IMR-90 (cell line): ENCODE results near the gene GLIS1. TPM values are rescaled to one million over a fixed set of nuclear protein-coding genes. Genes with fewer than 3 reads are reported as not detected.

Source experiments
- ATAC-seq: fragments of 200-7000 bp; cut with Tn5 transposase; 2 replicates; pipeline ENCODE4 v1.9.1; 2020; ENCODE audit warnings: low read depth, mild to moderate bottlenecking, moderate library complexity
- BruUV-seq: library from RNA; stranded (reverse); fragments of 400-500 nt; replicated peaks from 2 replicates; lab custom pipeline; 2021; lab: Mats Ljungman, UMichigan
- CTCF ChIA-PET: fragments of 300-600 bp; formaldehyde crosslinking; extraction: SDS; loops from one replicate; lab custom pipeline; 2021; ENCODE audit warnings: antibody characterized with exemption; lab: Yijun Ruan, JAX
- POLR2A ChIA-PET: fragments of 300-600 bp; sonication (Branson Sonifier 250); formaldehyde crosslinking; loops from one replicate; lab custom pipeline; 2022; ENCODE audit warnings: antibody characterized with exemption; ENCODE audit not compliant: unreplicated experiment; lab: Charles Lee
- DNase-seq: peaks from one replicate; pipeline ENCODE4 v3.0.0; 2013
- H2AFZ ChIP-seq: replicated peaks from 2 replicates; pipeline ENCODE3; 2013; ENCODE audit warnings: low read length, mild to moderate bottlenecking; ENCODE audit not compliant: poor library complexity
- H2AK5ac ChIP-seq: 2 replicates; pipeline ENCODE4 v1.6.1; 2013; ENCODE audit warnings: low read depth, low read length, inconsistent platforms
- H2AK9ac ChIP-seq: replicated peaks from 2 replicates; pipeline ENCODE3; 2013; ENCODE audit warnings: mild to moderate bottlenecking, low read depth, low read length, moderate library complexity; ENCODE audit not compliant: poor library complexity
- H2BK120ac ChIP-seq: 2 replicates; pipeline ENCODE4 v1.6.1; 2013; ENCODE audit warnings: low read depth, low read length, inconsistent platforms
- H2BK15ac ChIP-seq: 3 replicates; pipeline ENCODE4 v1.6.1; 2013; ENCODE audit warnings: low read depth, low read length, inconsistent platforms
- H2BK20ac ChIP-seq: 2 replicates; pipeline ENCODE4 v1.6.1; 2013; ENCODE audit warnings: low read depth, mild to moderate bottlenecking, inconsistent platforms, low read length, moderate library complexity
- H2BK5ac ChIP-seq: 2 replicates; pipeline ENCODE4 v1.6.1; 2013; ENCODE audit warnings: mild to moderate bottlenecking, low read depth, low read length, inconsistent platforms; ENCODE audit not compliant: poor library complexity, severe bottlenecking
- H3K14ac ChIP-seq: replicated peaks from 2 replicates; pipeline ENCODE4 v1.6.1; 2013; ENCODE audit warnings: low read depth, low read length, inconsistent platforms
- H3K18ac ChIP-seq: 2 replicates; pipeline ENCODE4 v1.6.1; 2013; ENCODE audit warnings: low read depth, low read length, control low read depth
- H3K23ac ChIP-seq: 2 replicates; pipeline ENCODE4 v1.6.1; 2013; ENCODE audit warnings: low read depth, low read length, inconsistent platforms
- H3K27ac ChIP-seq: 2 replicates; pipeline ENCODE4 v1.5.1; 2013; ENCODE audit warnings: mild to moderate bottlenecking, control low read depth, low read length; ENCODE audit not compliant: insufficient read depth
- H3K27me3 ChIP-seq: 2 replicates; pipeline ENCODE4 v1.6.1; 2013; ENCODE audit warnings: low read length; ENCODE audit not compliant: control insufficient read depth, insufficient read depth
- H3K36me3 ChIP-seq: 2 replicates; pipeline ENCODE4 v1.6.1; 2013; ENCODE audit warnings: low read length, mixed read lengths; ENCODE audit not compliant: control insufficient read depth, insufficient read depth
- H3K4ac ChIP-seq: 2 replicates; pipeline ENCODE4 v1.6.1; 2013; ENCODE audit warnings: low read depth, low read length, inconsistent platforms
- H3K4me1 ChIP-seq: 2 replicates; pipeline ENCODE4 v1.6.1; 2013; ENCODE audit warnings: low read length, mixed read lengths; ENCODE audit not compliant: control insufficient read depth, insufficient read depth
- H3K4me2 ChIP-seq: 2 replicates; pipeline ENCODE4 v1.6.1; 2013; ENCODE audit warnings: low read depth, mild to moderate bottlenecking, control low read depth, low read length, moderate library complexity
- H3K4me3 ChIP-seq: 2 replicates; pipeline ENCODE4 v1.5.1; 2013; ENCODE audit warnings: low read depth, mild to moderate bottlenecking, control low read depth, low read length, moderate library complexity; ENCODE audit not compliant: insufficient read depth
- H3K56ac ChIP-seq: 2 replicates; pipeline ENCODE4 v1.6.1; 2013; ENCODE audit warnings: low read length, inconsistent platforms; ENCODE audit not compliant: insufficient read depth; ENCODE audit errors: extremely low read depth
- H3K79me1 ChIP-seq, 2 experiments: 2 replicates each; pipeline ENCODE4 v1.6.1; 2013; ENCODE audit warnings: low read length in 2 of 2, inconsistent platforms in 1 of 2, low read depth in 1 of 2
- H3K9ac ChIP-seq: 2 replicates; pipeline ENCODE4 v1.6.1; 2013; ENCODE audit warnings: low read depth, low read length, control low read depth
- H3K9me1 ChIP-seq: 2 replicates; pipeline ENCODE4 v1.6.1; 2013; ENCODE audit warnings: low read length, inconsistent platforms; ENCODE audit not compliant: insufficient read depth
- H3K9me3 ChIP-seq: 2 replicates; pipeline ENCODE4 v1.6.1; 2013; ENCODE audit warnings: low read length; ENCODE audit not compliant: control insufficient read depth, insufficient read depth
- H4K20me1 ChIP-seq: 2 replicates; pipeline ENCODE4 v1.6.1; 2013; ENCODE audit warnings: low read length, inconsistent platforms; ENCODE audit not compliant: insufficient read depth
- H4K5ac ChIP-seq: 2 replicates; pipeline ENCODE4 v1.6.1; 2013; ENCODE audit warnings: mild to moderate bottlenecking, low read depth, low read length, control low read depth
- H4K8ac ChIP-seq, 2 experiments: 2 replicates each; pipeline ENCODE4 v1.6.1; 2013; ENCODE audit warnings: low read depth in 2 of 2, low read length in 2 of 2, control low read depth in 1 of 2, inconsistent platforms in 1 of 2
- H4K91ac ChIP-seq: 2 replicates; pipeline ENCODE4 v1.6.1; 2013; ENCODE audit warnings: low read depth, low read length, inconsistent platforms; ENCODE audit not compliant: insufficient read depth
- BHLHE40 ChIP-seq: fragments of 150-350 bp; IDR thresholded peaks from 2 replicates; pipeline ENCODE4 v1.6.1; 2016; ENCODE audit warnings: mild to moderate bottlenecking, low read depth, low read length
- CEBPB ChIP-seq: IDR thresholded peaks from 2 replicates; pipeline ENCODE4 v1.6.1; 2012; ENCODE audit warnings: low read depth, low read length, improper control_type of control experiment
- CHD1 ChIP-seq: IDR thresholded peaks from 2 replicates; pipeline ENCODE4 v1.6.1; 2012; ENCODE audit warnings: low read depth, low read length, improper control_type of control experiment
- FOS ChIP-seq: fragments of 150-350 bp; IDR thresholded peaks from 2 replicates; pipeline ENCODE4 v1.6.1; 2016; ENCODE audit warnings: low read depth, low read length
- MAFK ChIP-seq: IDR thresholded peaks from 2 replicates; pipeline ENCODE4 v1.6.1; 2012; ENCODE audit warnings: low read depth, low read length, improper control_type of control experiment
- MAZ ChIP-seq: IDR thresholded peaks from 2 replicates; pipeline ENCODE4 v1.6.1; 2012; ENCODE audit warnings: low read depth, mild to moderate bottlenecking, low read length, improper control_type of control experiment, moderate library complexity, borderline replicate concordance
- MXI1 ChIP-seq: IDR thresholded peaks from 2 replicates; pipeline ENCODE4 v1.6.1; 2012; ENCODE audit warnings: low read depth, mild to moderate bottlenecking, low read length, moderate library complexity, borderline replicate concordance
- NFE2L2 ChIP-seq: fragments of 150-350 bp; IDR thresholded peaks from 2 replicates; pipeline ENCODE4 v1.6.1; 2016; ENCODE audit warnings: low read depth, mild to moderate bottlenecking, low read length
- POLR2A ChIP-seq: IDR thresholded peaks from 2 replicates; pipeline ENCODE4 v1.6.1; 2012; ENCODE audit warnings: mild to moderate bottlenecking, low read depth, low read length
- RAD21 ChIP-seq: IDR thresholded peaks from 2 replicates; pipeline ENCODE4 v1.6.1; 2012; ENCODE audit warnings: low read length, improper control_type of control experiment
- RCOR1 ChIP-seq: IDR thresholded peaks from 2 replicates; pipeline ENCODE4 v1.6.1; 2012; ENCODE audit warnings: mild to moderate bottlenecking, low read length, improper control_type of control experiment; ENCODE audit not compliant: insufficient replicate concordance
- RFX5 ChIP-seq: IDR thresholded peaks from 2 replicates; pipeline ENCODE4 v1.8.0; 2012; ENCODE audit warnings: low read depth, mild to moderate bottlenecking, low read length, moderate library complexity
- SMC3 ChIP-seq: fragments of 150-350 bp; IDR thresholded peaks from 2 replicates; pipeline ENCODE4 v1.6.1; 2016; ENCODE audit warnings: low read depth, mild to moderate bottlenecking, antibody characterized with exemption, low read length, moderate library complexity
- WGBS, 2 experiments: methylation state at CpG; one replicate each; pipeline versions ENCODE4 v1.1.5 to v1.1.7; 2013; ENCODE audit warnings: missing lambda C conversion rate in 2 of 2; ENCODE audit not compliant: insufficient read length in 1 of 2; ENCODE audit errors: extremely low coverage in 2 of 2; 5-methylcytosine and 5-hydroxymethylcytosine counted together
- dilution Hi-C: fragments of 300-500 bp; cut with HindIII; formaldehyde crosslinking; loops from one replicate; pipeline ENCODE4 v1.14.3; 2018; ENCODE audit warnings: low sequenced_read_pairs; ENCODE audit not compliant: unreplicated experiment
- in situ Hi-C: fragments of 300-500 bp; cut with MboI; formaldehyde crosslinking; loops from 3 replicates; pipeline ENCODE4 v1.14.3; 2019; ENCODE audit warnings: low sequenced_read_pairs, inconsistent platforms, mixed read lengths
- intact Hi-C: fragments of 100-400 bp; cut with micrococcal nuclease; formaldehyde crosslinking; loops from 2 replicates; pipeline ENCODE4 v1.10.0; 2022
- polyA plus RNA-seq, 3 experiments: library from polyadenylated mRNA; depleted of rRNA; stranded (reverse); fragments of >200 nt; gene quantifications; 2 replicates each; pipeline ENCODE4 v1.2.3, GENCODE V29; 2012; ENCODE audit warnings: low replicate concordance in 1 of 3
- total RNA-seq: library from RNA; depleted of rRNA; stranded (reverse); fragments of >200 nt; gene quantifications from 2 replicates; pipeline ENCODE4 v1.2.3, GENCODE V29; 2012
- TF ChIP-seq, protein P1 (sequence below): fragments of 150-350 bp; IDR thresholded peaks from 2 replicates; pipeline ENCODE4 v1.6.1; 2016; ENCODE audit warnings: low read depth, mild to moderate bottlenecking, low read length, moderate library complexity, borderline replicate concordance
- TF ChIP-seq, protein P2 (sequence below): conservative IDR thresholded peaks from 2 replicates; pipeline ENCODE4 v1.5.1; 2012; ENCODE audit warnings: mild to moderate bottlenecking, low read depth, low read length, improper control_type of control experiment
- TF ChIP-seq, protein P3 (sequence below): fragments of 150-350 bp; IDR thresholded peaks from 2 replicates; pipeline ENCODE4 v1.6.1; 2017; ENCODE audit warnings: mild to moderate bottlenecking, antibody characterized with exemption, low read length, low read depth

GLIS1 gene
- total and polyA plus RNA-seq, 2 of the 4 experiments (the other 2 are of a cell fraction): 0.18 to 2.3 TPM

DNA sequence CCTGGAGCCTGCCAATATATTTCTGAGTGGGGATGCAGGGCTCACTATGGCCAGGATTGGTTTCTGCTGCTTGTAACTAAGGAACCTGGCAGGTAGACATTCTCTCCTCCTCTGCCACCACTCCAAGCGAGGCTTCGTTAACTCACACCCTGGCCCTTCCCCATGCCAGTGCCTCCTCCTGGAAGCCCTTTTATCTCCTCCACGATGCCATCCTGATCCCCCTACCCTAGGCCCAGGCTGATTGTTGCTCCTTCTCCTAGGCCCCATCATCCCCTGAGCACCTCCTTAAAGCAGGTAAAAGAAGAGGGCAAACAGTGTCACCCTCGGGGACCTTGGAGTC lies 161.2 kb downstream of the GLIS1 start:
- H2BK15ac ChIP-seq: no peak overlapping the region
- no peak overlapping the region for H3K56ac ChIP-seq
- no peak overlapping the region for H2BK120ac ChIP-seq
- ATAC-seq (no peak), DNase-seq (no peak)
- no peak for TF ChIP-seq POLR2A
- no peak for TF ChIP-seq CHD1
- no peak for TF ChIP-seq MAZ
- TF ChIP-seq MAFK: no peak
- TF ChIP-seq, protein P1, sequence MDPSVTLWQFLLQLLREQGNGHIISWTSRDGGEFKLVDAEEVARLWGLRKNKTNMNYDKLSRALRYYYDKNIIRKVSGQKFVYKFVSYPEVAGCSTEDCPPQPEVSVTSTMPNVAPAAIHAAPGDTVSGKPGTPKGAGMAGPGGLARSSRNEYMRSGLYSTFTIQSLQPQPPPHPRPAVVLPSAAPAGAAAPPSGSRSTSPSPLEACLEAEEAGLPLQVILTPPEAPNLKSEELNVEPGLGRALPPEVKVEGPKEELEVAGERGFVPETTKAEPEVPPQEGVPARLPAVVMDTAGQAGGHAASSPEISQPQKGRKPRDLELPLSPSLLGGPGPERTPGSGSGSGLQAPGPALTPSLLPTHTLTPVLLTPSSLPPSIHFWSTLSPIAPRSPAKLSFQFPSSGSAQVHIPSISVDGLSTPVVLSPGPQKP: no peak
- no peak for TF ChIP-seq MXI1
- TF ChIP-seq, protein P2, sequence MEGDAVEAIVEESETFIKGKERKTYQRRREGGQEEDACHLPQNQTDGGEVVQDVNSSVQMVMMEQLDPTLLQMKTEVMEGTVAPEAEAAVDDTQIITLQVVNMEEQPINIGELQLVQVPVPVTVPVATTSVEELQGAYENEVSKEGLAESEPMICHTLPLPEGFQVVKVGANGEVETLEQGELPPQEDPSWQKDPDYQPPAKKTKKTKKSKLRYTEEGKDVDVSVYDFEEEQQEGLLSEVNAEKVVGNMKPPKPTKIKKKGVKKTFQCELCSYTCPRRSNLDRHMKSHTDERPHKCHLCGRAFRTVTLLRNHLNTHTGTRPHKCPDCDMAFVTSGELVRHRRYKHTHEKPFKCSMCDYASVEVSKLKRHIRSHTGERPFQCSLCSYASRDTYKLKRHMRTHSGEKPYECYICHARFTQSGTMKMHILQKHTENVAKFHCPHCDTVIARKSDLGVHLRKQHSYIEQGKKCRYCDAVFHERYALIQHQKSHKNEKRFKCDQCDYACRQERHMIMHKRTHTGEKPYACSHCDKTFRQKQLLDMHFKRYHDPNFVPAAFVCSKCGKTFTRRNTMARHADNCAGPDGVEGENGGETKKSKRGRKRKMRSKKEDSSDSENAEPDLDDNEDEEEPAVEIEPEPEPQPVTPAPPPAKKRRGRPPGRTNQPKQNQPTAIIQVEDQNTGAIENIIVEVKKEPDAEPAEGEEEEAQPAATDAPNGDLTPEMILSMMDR: no peak
- no peak for TF ChIP-seq RCOR1
- no peak for TF ChIP-seq SMC3
- TF ChIP-seq BHLHE40: no peak
- no peak for TF ChIP-seq FOS
- no peak for TF ChIP-seq RFX5
- no peak for TF ChIP-seq RAD21
- TF ChIP-seq CEBPB: no peak
- TF ChIP-seq, protein P3, sequence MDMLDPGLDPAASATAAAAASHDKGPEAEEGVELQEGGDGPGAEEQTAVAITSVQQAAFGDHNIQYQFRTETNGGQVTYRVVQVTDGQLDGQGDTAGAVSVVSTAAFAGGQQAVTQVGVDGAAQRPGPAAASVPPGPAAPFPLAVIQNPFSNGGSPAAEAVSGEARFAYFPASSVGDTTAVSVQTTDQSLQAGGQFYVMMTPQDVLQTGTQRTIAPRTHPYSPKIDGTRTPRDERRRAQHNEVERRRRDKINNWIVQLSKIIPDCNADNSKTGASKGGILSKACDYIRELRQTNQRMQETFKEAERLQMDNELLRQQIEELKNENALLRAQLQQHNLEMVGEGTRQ: no peak
- TF ChIP-seq NFE2L2: no peak
- no peak overlapping the region for H3K4ac ChIP-seq
- H2AK5ac ChIP-seq: no peak overlapping the region
- no peak overlapping the region for H3K9ac ChIP-seq
- no peaks in the 10 kb centered on the region; the same call in 1 of the 2 replicates for H3K36me3 ChIP-seq
- H2BK20ac ChIP-seq: no peak overlapping the region
- no peak overlapping the region for H3K18ac ChIP-seq
- in situ Hi-C loops (no loop called here), intact Hi-C loops (no loop called here), dilution Hi-C loops (no loop called here)
- peaks cover 12% of the 10 kb centered on the region for H3K9me1 ChIP-seq
- H3K4me1 ChIP-seq: peaks cover 6% of the 10 kb centered on the region
- H3K27me3 ChIP-seq: no peaks in the 10 kb centered on the region
- no peak overlapping the region for H3K23ac ChIP-seq
- no peak overlapping the region for H4K5ac ChIP-seq
- H3K4me3 ChIP-seq: no peak overlapping the region
- H4K20me1 ChIP-seq: 0 out of 2 replicates have a peak, but pooled peaks cover 4% of the 10 kb centered on the region
- no peak overlapping the region for H3K4me2 ChIP-seq
- H2BK5ac ChIP-seq: no peak overlapping the region
- H3K9me3 ChIP-seq: no peaks in the 10 kb centered on the region
- CTCF ChIA-PET: no interaction called here
- BruUV-seq: no TSS peak
- no peak overlapping the region for H2AFZ ChIP-seq
- no peak overlapping the region for H4K8ac ChIP-seq
- 90% methylated on average over 3 of the region's 4 CpGs; no CpG with 5 or more reads in 1 of the 2 experiments for whole genome bisulfite sequencing, 2 experiments
- H3K27ac ChIP-seq: no peak overlapping the region
- H3K79me1 ChIP-seq: no peaks in the 10 kb centered on the region
- H4K91ac ChIP-seq: no peak overlapping the region
- no peak overlapping the region for H3K14ac ChIP-seq
- POLR2A ChIA-PET: no interaction called here
- H2AK9ac ChIP-seq: no peak overlapping the region
